GM21529 (cell line): ENCODE results near the gene OSBPL10.
"Not testable (repeated sequence)": the region's sequence is repeated elsewhere in the genome, so short reads cannot be mapped to it uniquely, and the experiment has no call there.

Source experiments
- ATAC-seq: cut with Tn5 transposase; IDR thresholded peaks from one replicate; pipeline ENCODE4 v1.9.1; 2021; ENCODE audit not compliant: unreplicated experiment

Gene OSBPL10

GRCh38 chr3:31721676-31722075 is 259.4 kb downstream of the OSBPL10 start:
- no peak for ATAC-seq

GRCh38 chr3:31714495-31715280 is 266.4 kb downstream of the OSBPL10 start:
- no peak for ATAC-seq

GRCh38 chr3:31713816-31714215 is 267.2 kb downstream of the OSBPL10 start:
- no peak for ATAC-seq

- ATAC-seq = no peak
Measured at GRCh38 chr3:31710123-31710803, 270.8 kb downstream of the OSBPL10 start.

GRCh38 chr3:31709526-31709925 is 271.5 kb downstream of the OSBPL10 start:
- ATAC-seq = no peak

DNA sequence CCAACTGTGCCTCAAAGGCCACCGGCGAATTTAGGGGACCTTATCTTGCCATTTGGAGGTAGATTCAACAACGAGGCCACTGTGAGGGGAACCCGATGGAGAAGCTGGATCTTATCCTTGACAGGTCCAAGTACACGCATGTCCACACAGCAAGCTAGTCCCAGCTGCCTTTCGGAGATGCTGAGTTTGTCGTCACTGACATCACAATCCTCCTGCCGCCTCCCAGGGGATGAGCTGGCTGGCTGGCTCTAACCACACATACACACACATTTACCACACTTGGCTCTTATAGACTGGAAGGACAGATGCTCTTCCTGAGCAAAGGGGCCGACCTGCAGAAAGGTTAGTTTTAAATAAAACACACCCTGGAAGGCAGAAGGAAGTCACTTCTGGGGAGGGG is 272.1 kb downstream of the OSBPL10 start:
- no peak for ATAC-seq

DNA sequence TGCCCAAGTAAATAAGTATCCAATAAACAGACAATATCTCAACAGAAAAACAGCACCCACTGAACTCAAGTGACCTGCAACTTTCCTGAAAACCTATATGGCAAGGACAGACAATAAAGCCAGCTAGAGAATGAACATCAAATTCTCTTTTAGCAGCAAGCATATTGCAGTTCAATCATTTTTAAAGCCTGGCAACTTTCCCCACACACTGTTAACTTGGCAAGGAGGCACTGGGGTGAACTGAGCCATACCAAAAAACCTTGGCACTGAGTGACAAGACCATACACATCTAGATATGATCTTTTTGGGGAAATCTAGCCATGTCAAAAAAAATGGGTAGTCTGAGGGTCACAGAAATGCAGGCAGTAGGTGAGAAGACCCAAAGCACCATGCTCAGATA is 273.8 kb downstream of the OSBPL10 start:
- ATAC-seq = no peak

- ATAC-seq = no peak
Measured at GRCh38 chr3:31705736-31706135, 275.3 kb downstream of the OSBPL10 start.

- ATAC-seq = no peak
Measured at GRCh38 chr3:31704591-31705179, 276.4 kb downstream of the OSBPL10 start.

GRCh38 chr3:31704156-31704555 is 276.9 kb downstream of the OSBPL10 start:
- no peak for ATAC-seq

- ATAC-seq = no peak
Measured at GRCh38 chr3:31701286-31701685, 279.8 kb downstream of the OSBPL10 start.

GRCh38 chr3:31699309-31699953 is 281.6 kb downstream of the OSBPL10 start:
- ATAC-seq = no peak

DNA sequence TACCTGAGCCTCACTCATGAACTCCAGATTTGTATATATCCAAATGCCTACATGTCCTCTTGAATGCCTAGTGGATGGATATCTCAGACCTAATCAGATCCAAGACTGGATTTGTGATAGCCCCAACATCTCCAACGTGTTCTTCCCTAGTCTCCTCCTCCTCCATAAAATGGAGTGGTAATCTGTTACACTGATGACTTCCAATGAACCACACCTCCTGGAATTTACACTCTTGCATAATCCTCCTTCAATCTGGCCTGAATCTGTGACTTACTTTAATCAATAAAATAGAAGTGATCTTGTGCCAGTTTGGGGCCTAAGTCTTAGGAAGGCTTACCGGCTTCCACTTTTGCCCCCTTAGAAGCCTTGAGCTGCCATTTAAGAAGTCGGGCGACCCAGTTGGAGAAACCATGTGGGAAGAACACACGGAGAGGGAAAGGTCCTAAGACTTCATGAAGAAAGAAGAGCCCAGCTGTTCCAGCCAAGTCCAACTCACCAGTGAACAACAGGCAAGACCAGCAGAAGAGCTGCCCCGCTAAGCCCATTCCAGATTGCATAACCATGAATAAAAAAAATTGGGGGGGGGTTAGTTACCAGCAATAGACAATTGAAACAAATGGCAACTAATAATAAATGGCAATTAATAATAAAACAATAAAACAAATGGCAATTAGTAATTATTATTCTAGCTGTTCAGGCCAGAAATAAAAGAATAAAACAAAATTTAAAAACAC is 284.1 kb downstream of the OSBPL10 start:
- ATAC-seq = no peak

DNA sequence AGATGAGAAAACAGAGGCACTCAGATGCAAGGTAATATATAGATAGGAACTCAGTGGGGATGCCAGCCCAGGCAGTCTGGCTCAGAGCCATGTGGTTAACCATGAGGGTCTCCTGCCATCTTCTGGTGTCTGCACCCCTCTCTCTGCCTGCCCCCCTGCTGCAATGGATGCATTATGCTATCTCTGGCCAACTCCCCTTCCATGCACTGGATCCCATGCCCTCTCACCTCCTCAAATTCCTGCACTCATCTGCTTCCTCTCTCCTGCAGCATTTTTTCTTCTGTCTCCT is 285.1 kb downstream of the OSBPL10 start:
- no peak for ATAC-seq

- peak; percentile 60 for ATAC-seq
Measured at GRCh38 chr3:31695280-31696008, 285.6 kb downstream of the OSBPL10 start.

GRCh38 chr3:31693346-31693745 is 287.7 kb downstream of the OSBPL10 start:
- ATAC-seq = no peak

DNA sequence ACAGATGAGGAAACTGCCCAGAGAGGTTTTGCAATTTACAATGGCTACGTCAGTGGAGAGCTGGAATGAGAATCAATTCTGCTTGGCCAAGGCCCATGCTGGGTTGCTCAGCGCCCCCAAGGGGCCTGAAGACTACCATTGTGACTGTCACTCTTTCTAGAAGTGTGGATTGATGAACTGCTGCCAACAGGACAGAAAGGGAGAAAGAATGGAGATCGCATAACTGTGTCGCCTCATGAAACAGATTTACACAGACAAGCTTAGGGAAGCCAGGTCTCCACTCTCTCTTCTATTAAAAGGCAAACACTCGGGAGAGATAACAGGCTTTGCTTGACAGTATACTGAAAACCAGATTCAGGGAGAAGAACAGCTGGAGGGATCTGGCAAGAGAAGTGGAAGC is 288.3 kb downstream of the OSBPL10 start:
- ATAC-seq = no peak

GRCh38 chr3:31690771-31691170 is 290.3 kb downstream of the OSBPL10 start:
- no peak for ATAC-seq

- ATAC-seq = not testable (repeated sequence)
Measured at GRCh38 chr3:31689523-31689922, 291.5 kb downstream of the OSBPL10 start.

GRCh38 chr3:31688984-31689383 is 292.1 kb downstream of the OSBPL10 start:
- ATAC-seq = no peak
